NT2/D1 (cell line): ENCODE results near the gene PCSK2.

ENCODE experiments used
- DNase-seq: peaks from one replicate; pipeline ENCODE4 v3.0.0-alpha.2; 2011; ENCODE audit warnings: low read depth, low spot score
- H3K27me3 ChIP-seq: 2 replicates; pipeline ENCODE4 v1.6.0; 2011; ENCODE audit warnings: mild to moderate bottlenecking; ENCODE audit not compliant: insufficient read length, insufficient read depth
- H3K36me3 ChIP-seq: 2 replicates; pipeline ENCODE4 v1.6.1; 2011; ENCODE audit warnings: mild to moderate bottlenecking, low read length, mixed read lengths; ENCODE audit not compliant: insufficient read depth, insufficient read length
- H3K4me1 ChIP-seq: 2 replicates; pipeline ENCODE4 v1.5.1; 2011; ENCODE audit not compliant: insufficient read depth, insufficient read length
- H3K4me3 ChIP-seq: 2 replicates; pipeline ENCODE4 v1.5.1; 2011; ENCODE audit warnings: low read depth; ENCODE audit not compliant: insufficient read length
- H3K9ac ChIP-seq: 2 replicates; pipeline ENCODE4 v1.6.0; 2011; ENCODE audit warnings: low read depth; ENCODE audit not compliant: insufficient read length
- H3K9me3 ChIP-seq: 2 replicates; pipeline ENCODE4 v1.5.1; 2011; ENCODE audit warnings: mild to moderate bottlenecking, low read length; ENCODE audit not compliant: insufficient read depth
- SUZ12 ChIP-seq: IDR thresholded peaks from 2 replicates; pipeline ENCODE4 v1.6.1; 2011; ENCODE audit not compliant: insufficient read length, insufficient read depth; ENCODE audit errors: extremely low read depth
- YY1 ChIP-seq: IDR thresholded peaks from 2 replicates; pipeline ENCODE4 v1.6.1; 2011; ENCODE audit not compliant: insufficient read length, insufficient read depth
- ZNF274 ChIP-seq: IDR thresholded peaks from 2 replicates; pipeline ENCODE4 v1.6.1; 2011; ENCODE audit warnings: mild to moderate bottlenecking, low read depth, low read length

Gene PCSK2

DNA sequence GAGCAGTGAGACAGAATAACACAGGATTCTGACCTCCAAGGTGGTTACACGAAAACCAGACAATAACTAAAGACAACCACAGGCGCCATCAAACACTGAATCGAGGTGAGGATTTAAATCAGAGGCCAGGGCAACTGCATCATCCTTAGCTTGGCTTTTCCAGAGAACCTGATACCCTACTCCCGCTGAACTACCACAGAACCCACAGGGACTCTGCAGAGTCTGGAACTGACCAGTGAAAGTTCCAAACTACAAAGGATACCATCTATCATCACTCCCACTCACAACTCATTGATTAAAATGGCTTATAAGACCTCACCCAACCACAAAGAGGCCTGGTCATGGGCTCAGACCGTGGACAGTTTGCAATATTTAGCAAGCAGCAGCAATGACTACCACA is 219.3 kb downstream of the PCSK2 start:
- Histone ChIP-seq H3K4me3 (no peak overlapping the region), H3K36me3 (no peaks in the 10 kb centered on the region), H3K9me3 (peaks cover 4% of the 10 kb centered on the region; the same call in 1 of the 2 replicates), H3K9ac (no peak overlapping the region), H3K27me3 (no peaks in the 10 kb centered on the region), H3K4me1 (peaks cover 5% of the 10 kb centered on the region)
- TF ChIP-seq SUZ12, result no peak
- no peak for TF ChIP-seq YY1
- TF ChIP-seq ZNF274, result no peak
- DNase-seq, result no peak

DNA sequence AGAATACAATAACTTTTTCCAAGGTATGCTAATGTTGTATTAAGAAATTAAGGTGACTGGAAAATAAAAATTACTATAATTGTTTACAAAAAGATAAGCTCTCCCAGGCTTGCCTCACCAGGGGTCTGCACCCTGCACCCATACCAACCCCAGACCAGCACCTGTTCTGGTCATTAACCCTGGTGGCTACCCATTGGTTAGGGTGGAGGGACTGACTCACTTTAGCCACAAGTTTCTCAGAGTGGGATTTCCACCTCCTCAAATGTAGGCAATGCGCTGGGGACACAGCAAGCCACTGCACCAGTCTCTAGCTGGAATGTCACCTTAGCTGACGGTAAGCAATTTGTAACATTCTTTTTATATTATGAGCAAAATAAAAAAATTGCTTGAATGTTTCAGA is 221.2 kb downstream of the PCSK2 start:
- no peak overlapping the region for H3K9ac ChIP-seq
- no peak for DNase-seq
- H3K9me3 ChIP-seq, result peaks cover 6% of the 10 kb centered on the region; the same call in 1 of the 2 replicates

DNA sequence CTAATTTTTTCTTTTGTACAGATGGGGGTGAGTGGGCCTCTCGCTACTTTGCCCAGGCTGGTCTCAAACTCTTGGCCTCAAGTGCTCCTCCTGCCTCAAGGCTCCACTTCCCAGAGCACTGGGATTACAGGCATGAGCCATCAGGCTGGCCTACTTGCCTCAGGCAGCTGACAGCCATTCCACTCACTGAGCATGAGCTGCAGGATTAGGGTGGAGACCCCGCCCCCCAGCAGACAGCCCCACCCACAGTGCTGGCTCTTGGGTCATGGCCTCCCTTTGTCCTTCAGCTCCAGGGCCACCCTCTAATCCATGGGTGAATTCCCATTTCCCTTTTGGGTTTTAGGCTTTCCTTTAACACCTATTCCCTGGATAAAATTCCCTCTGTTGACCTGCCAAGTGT is 222.2 kb downstream of the PCSK2 start:
- no peak for DNase-seq

More for the DNA sequence above, 221.2 kb downstream of the PCSK2 start:
- TF ChIP-seq SUZ12 (no peak), ZNF274 (no peak), YY1 (no peak)
- Histone ChIP-seq H3K4me1 (peaks cover 5% of the 10 kb centered on the region), H3K27me3 (no peaks in the 10 kb centered on the region), H3K4me3 (no peak overlapping the region), H3K36me3 (no peaks in the 10 kb centered on the region)

DNA sequence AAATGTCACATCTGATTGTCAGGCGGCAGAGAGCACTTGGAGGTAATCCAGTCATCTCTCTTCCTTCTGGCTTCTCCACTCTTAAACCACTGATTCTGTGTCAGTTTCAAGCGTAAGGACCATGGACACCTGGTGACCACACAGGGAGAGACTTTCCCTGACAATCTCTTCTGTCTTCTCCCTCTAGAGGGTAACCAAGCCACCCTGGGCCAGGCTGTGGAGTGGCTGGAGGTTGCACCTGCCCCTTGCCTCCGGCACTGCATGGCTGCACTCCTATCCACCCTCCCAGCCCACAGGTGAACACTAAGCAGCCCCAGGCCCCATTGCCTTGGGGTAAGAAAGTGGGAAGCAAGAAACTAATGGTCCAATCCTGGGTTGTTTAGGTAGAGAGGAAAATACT is 225.6 kb downstream of the PCSK2 start:
- no peaks in the 10 kb centered on the region for H3K4me1 ChIP-seq
- no peak overlapping the region for H3K9ac ChIP-seq
- no peak for DNase-seq
- TF ChIP-seq SUZ12, result no peak
- TF ChIP-seq YY1, result no peak
- no peak for TF ChIP-seq ZNF274
- no peak overlapping the region for H3K4me3 ChIP-seq
- no peaks in the 10 kb centered on the region for H3K27me3 ChIP-seq
- H3K36me3 ChIP-seq, result no peaks in the 10 kb centered on the region
- H3K9me3 ChIP-seq, result peaks cover 6% of the 10 kb centered on the region; the same call in 1 of the 2 replicates

More for the DNA sequence above, 222.2 kb downstream of the PCSK2 start:
- Histone ChIP-seq H3K9me3 (peaks cover 6% of the 10 kb centered on the region; the same call in 1 of the 2 replicates), H3K27me3 (no peaks in the 10 kb centered on the region), H3K36me3 (no peaks in the 10 kb centered on the region), H3K4me3 (no peak overlapping the region), H3K9ac (no peak overlapping the region), H3K4me1 (peaks cover 5% of the 10 kb centered on the region)
- TF ChIP-seq SUZ12, result no peak
- no peak for TF ChIP-seq YY1
- TF ChIP-seq ZNF274, result no peak

- H3K9me3 ChIP-seq, result peaks cover 6% of the 10 kb centered on the region; the same call in 1 of the 2 replicates
- H3K4me1 ChIP-seq, result no peaks in the 10 kb centered on the region
- H3K27me3 ChIP-seq, result no peaks in the 10 kb centered on the region
- TF ChIP-seq ZNF274 (no peak), SUZ12 (no peak), YY1 (no peak)
- no peak overlapping the region for H3K4me3 ChIP-seq
- H3K9ac ChIP-seq, result no peak overlapping the region
- no peak for DNase-seq
- no peaks in the 10 kb centered on the region for H3K36me3 ChIP-seq
These were observed 226.8 kb downstream of the PCSK2 start for GRCh38 chr20:17453592-17453991.

DNA sequence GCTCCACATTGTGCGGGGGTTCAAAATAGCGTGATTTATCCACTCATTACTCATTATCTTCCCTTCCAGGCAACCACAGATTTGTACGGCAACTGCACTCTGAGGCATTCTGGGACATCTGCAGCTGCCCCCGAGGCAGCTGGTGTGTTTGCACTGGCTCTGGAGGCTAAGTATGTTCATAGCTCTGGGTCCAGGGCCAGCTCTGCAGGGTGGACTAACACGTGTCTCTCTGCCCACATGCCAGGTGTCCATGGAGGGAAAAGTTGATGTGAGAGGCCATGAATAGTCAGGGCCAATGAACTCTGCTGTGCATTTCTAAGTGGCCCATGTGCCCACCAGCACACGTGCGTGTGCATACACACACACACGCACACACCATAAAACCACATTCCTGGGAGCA is 229.4 kb downstream of the PCSK2 start:
- no peak for DNase-seq
- H3K27me3 ChIP-seq, result no peaks in the 10 kb centered on the region
- H3K9ac ChIP-seq, result no peak overlapping the region
- no peaks in the 10 kb centered on the region for H3K4me1 ChIP-seq
- H3K9me3 ChIP-seq, result peaks cover 1% of the 10 kb centered on the region; the same call in 1 of the 2 replicates
- H3K4me3 ChIP-seq, result no peak overlapping the region
- H3K36me3 ChIP-seq, result no peaks in the 10 kb centered on the region
- TF ChIP-seq SUZ12 (no peak), YY1 (no peak), ZNF274 (no peak)

DNA sequence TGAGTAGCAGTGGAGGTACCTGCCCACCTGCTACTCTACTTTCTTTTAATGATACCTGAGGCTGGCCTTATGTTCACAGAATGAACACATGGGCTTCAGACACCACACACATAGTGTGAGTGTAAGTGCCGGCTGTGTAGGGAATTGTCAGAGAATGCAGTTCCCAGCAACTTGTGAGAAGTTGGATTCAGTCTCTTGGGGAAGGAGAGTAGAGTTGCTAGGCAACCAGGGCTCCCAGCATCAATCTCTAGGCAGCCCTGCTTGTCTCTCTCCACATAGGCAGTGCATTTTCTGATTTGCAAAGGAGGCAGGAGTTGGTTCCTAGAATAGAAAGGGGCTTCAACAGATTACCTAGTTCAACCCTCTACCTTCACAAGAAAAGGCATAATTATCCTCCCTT is 230.2 kb downstream of the PCSK2 start:
- DNase-seq, result no peak
- Histone ChIP-seq H3K4me3 (no peak overlapping the region), H3K4me1 (no peaks in the 10 kb centered on the region), H3K9me3 (no peaks in the 10 kb centered on the region), H3K36me3 (no peaks in the 10 kb centered on the region), H3K27me3 (no peaks in the 10 kb centered on the region), H3K9ac (no peak overlapping the region)
- no peak for TF ChIP-seq YY1
- TF ChIP-seq ZNF274, result no peak
- no peak for TF ChIP-seq SUZ12
